Measurements from ENCODE around the gene GMDS. TPM values are rescaled to one million over a fixed set of nuclear protein-coding genes. Genes with fewer than 3 reads are reported as not detected.

Gene GMDS
- total and polyA plus RNA-seq, 2 donors (not counting 1 experiment from before 2014, with no cell fraction given), result 11.5 to 16.4 TPM

DNA sequence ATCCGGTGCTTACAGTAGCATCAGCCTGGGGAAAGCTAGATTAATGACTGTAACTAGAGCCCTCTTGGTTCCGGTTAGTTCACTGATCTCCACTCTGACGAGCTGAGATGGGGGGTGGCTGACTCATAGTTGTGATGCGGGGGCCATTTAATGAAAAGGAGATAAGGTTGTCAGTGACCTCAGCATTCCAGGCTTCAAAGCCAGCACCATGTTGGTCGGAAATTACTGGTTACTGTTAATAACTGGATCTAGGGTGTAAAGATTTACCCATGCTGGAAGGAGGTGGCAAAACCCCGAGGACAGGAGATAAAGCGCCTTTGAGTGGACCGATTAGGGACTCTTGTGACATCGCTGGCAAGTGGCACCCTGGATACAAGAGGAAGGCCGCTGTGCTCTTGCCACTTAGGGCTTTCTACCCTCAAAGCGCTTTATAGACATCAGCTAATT lies 614.6 kb downstream of the GMDS start:
- H3K4me1 Mint-ChIP-seq, result peaks cover 6% of the 10 kb centered on the region
- no peak overlapping the region for H3K4me3 Mint-ChIP-seq
- H3K9me3 ChIP-seq (ENCODE audit: control extremely low read depth in 1 of 3, control insufficient read depth in 2 of 3, insufficient read depth in 1 of 3, low read length in 2 of 3), result peaks cover 0 to 3% (median 0%) of the 10 kb centered on the region in 3 donors
- no peaks in the 10 kb centered on the region for H3K79me2 ChIP-seq (ENCODE audit: control insufficient read depth, insufficient read depth, low read length)
- 99% methylated on average over 5 of the region's 11 CpGs for WGBS (ENCODE audit: insufficient coverage)
- no peaks in the 10 kb centered on the region for H4K20me1 ChIP-seq (ENCODE audit: control insufficient read depth, insufficient read depth, low read length, poor library complexity, severe bottlenecking)
- peaks cover 3 to 7% of the 10 kb centered on the region in 2 donors for H3K4me1 ChIP-seq (ENCODE audit: control insufficient read depth in 2 of 2, insufficient read depth in 2 of 2, low read length in 2 of 2)
- no peak overlapping the region for H3K4me3 ChIP-seq (ENCODE audit: control extremely low read depth in 1 of 5, extremely low read depth in 1 of 5, insufficient read depth in 1 of 5, low read depth in 2 of 5, low read length in 4 of 5)
- no peaks in the 10 kb centered on the region for H3K36me3 ChIP-seq (replicated peaks in 1 of 2; ENCODE audit: control extremely low read depth in 1 of 2, control insufficient read depth in 1 of 2, extremely low read depth in 1 of 2, insufficient read depth in 2 of 2, low read length in 1 of 2)
- CTCF ChIA-PET, result no interaction called here
- DNase-seq (no peak), ATAC-seq (ENCODE audit: low read depth) (no peak)
- intact Hi-C loops (cut with micrococcal nuclease), result no loop called here
- H2AFZ ChIP-seq (ENCODE audit: insufficient read depth, low read depth, low read length, poor library complexity, severe bottlenecking), result no peak overlapping the region
- TF ChIP-seq, protein P1, sequence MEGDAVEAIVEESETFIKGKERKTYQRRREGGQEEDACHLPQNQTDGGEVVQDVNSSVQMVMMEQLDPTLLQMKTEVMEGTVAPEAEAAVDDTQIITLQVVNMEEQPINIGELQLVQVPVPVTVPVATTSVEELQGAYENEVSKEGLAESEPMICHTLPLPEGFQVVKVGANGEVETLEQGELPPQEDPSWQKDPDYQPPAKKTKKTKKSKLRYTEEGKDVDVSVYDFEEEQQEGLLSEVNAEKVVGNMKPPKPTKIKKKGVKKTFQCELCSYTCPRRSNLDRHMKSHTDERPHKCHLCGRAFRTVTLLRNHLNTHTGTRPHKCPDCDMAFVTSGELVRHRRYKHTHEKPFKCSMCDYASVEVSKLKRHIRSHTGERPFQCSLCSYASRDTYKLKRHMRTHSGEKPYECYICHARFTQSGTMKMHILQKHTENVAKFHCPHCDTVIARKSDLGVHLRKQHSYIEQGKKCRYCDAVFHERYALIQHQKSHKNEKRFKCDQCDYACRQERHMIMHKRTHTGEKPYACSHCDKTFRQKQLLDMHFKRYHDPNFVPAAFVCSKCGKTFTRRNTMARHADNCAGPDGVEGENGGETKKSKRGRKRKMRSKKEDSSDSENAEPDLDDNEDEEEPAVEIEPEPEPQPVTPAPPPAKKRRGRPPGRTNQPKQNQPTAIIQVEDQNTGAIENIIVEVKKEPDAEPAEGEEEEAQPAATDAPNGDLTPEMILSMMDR (IDR thresholded peaks at IDR 0.05), result no peak
- no peak for TF ChIP-seq EZH2 (IDR thresholded peaks at IDR 0.05; ENCODE audit: borderline replicate concordance, insufficient read depth, low read depth, low read length, poor library complexity, severe bottlenecking)
- POLR2A ChIA-PET, result no interaction called here
- no peak overlapping the region for H3K4me2 ChIP-seq (replicated peaks; ENCODE audit: low read depth, low read length, poor library complexity, severe bottlenecking)
- H3K27me3 ChIP-seq (replicated peaks in 1 of 4; ENCODE audit: control extremely low read depth in 1 of 4, control insufficient read depth in 3 of 4, insufficient read depth in 4 of 4, low read length in 3 of 4), result peaks cover 0 to 37% (median 25%) of the 10 kb centered on the region in 4 experiments
- H3K9ac ChIP-seq (ENCODE audit: low read length), result no peak overlapping the region
- peaks cover 46% of the 10 kb centered on the region for H3K27me3 Mint-ChIP-seq
- no peak overlapping the region for H3K27ac Mint-ChIP-seq
- H3K27ac ChIP-seq (ENCODE audit: low read length in 2 of 2), result no peak overlapping the region
- H3K9me3 Mint-ChIP-seq (ENCODE audit: insufficient read depth), result no peaks in the 10 kb centered on the region

DNA sequence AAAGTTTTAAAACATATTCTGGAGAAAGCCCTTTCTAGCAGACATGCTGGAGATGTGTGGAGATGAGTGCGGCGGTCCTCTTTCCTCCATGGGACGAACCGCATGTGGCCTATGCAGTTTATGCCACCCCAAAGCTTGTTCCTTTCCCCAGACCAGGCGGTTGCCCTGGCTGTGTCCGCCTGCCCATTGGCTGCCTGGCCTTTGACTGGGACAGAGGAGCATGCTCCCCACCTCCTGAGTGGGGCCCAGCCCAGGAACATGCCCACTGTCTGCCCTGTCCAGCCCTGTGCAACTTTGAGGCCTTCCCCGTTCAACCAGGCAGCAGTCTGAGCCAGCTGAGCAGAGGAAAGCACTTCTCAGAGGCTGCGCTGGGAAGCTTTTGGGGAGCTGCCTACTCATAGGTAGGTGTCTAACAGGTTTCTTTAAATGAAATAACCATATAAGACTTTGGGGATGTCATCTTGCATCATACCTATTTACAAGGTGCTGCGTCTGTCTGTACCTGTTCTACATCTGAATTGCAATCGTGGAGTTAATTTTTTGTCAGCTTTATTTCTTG lies 615.1 kb downstream of the GMDS start:
- H2AFZ ChIP-seq (ENCODE audit: insufficient read depth, low read depth, low read length, poor library complexity, severe bottlenecking), result no peak overlapping the region
- intact Hi-C loops (cut with micrococcal nuclease), result no loop called here
- H3K9ac ChIP-seq (ENCODE audit: low read length), result no peak overlapping the region
- no peak overlapping the region for H3K27ac Mint-ChIP-seq
- POLR2A ChIA-PET, result no interaction called here
- H3K27ac ChIP-seq (ENCODE audit: low read length in 2 of 2), result no peak overlapping the region
- no peak for ATAC-seq (ENCODE audit: low read depth)
- peaks cover 11% of the 10 kb centered on the region for H3K4me1 Mint-ChIP-seq
- H4K20me1 ChIP-seq (ENCODE audit: control insufficient read depth, insufficient read depth, low read length, poor library complexity, severe bottlenecking), result no peaks in the 10 kb centered on the region
- H3K9me3 ChIP-seq (ENCODE audit: control extremely low read depth in 1 of 3, control insufficient read depth in 2 of 3, insufficient read depth in 1 of 3, low read length in 2 of 3), result peaks cover 0 to 4% (median 0%) of the 10 kb centered on the region in 3 donors
- H3K27me3 ChIP-seq (replicated peaks in 1 of 4; ENCODE audit: control extremely low read depth in 1 of 4, control insufficient read depth in 3 of 4, insufficient read depth in 4 of 4, low read length in 3 of 4), result peaks cover 0 to 42% (median 30%) of the 10 kb centered on the region in 4 experiments
- CTCF ChIA-PET, result no interaction called here
- no peak for DNase-seq
- H3K4me3 ChIP-seq (ENCODE audit: control extremely low read depth in 1 of 5, extremely low read depth in 1 of 5, insufficient read depth in 1 of 5, low read depth in 2 of 5, low read length in 4 of 5), result no peak overlapping the region
- peaks cover 50% of the 10 kb centered on the region for H3K27me3 Mint-ChIP-seq
- no peak overlapping the region for H3K4me3 Mint-ChIP-seq
- H3K4me1 ChIP-seq (ENCODE audit: control insufficient read depth in 2 of 2, insufficient read depth in 2 of 2, low read length in 2 of 2), result peaks cover 9 to 12% of the 10 kb centered on the region in 2 donors
- H3K4me2 ChIP-seq (replicated peaks; ENCODE audit: low read depth, low read length, poor library complexity, severe bottlenecking), result no peak overlapping the region
- no peaks in the 10 kb centered on the region for H3K36me3 ChIP-seq (replicated peaks in 1 of 2; ENCODE audit: control extremely low read depth in 1 of 2, control insufficient read depth in 1 of 2, extremely low read depth in 1 of 2, insufficient read depth in 2 of 2, low read length in 1 of 2)
- TF ChIP-seq, protein P1 (IDR thresholded peaks at IDR 0.05), result no peak
- no peak for TF ChIP-seq EZH2 (IDR thresholded peaks at IDR 0.05; ENCODE audit: borderline replicate concordance, insufficient read depth, low read depth, low read length, poor library complexity, severe bottlenecking)
- H3K9me3 Mint-ChIP-seq (ENCODE audit: insufficient read depth), result no peaks in the 10 kb centered on the region
- WGBS (ENCODE audit: insufficient coverage), result 97% methylated on average over 8 of the region's 10 CpGs
- H3K79me2 ChIP-seq (ENCODE audit: control insufficient read depth, insufficient read depth, low read length), result no peaks in the 10 kb centered on the region
